ENCODE measurements around the gene FAM117B.
"Not testable (repeated sequence)": the region's sequence is repeated elsewhere in the genome, so short reads cannot be mapped to it uniquely, and the experiment has no call there.

FAM117B gene

DNA sequence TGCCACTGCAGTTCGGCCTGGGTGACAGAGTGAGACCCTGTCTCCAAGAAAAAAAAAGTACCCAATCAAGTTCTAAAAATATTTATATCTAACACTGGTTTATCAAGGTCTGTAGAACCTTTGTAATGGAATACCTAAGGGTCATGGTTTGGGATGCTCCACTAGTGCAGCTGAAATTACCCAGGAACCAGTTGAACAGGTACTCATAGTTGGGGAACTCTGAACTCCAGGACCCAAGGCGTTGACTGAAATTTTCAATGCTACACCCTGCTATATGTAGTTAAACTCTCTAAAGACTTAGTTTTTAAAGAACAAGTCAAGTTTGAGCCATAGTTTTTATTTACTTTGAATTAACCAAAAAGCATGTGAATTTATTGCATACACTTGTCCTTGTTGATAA, 55.1 kb downstream of the FAM117B start:
- no peak for DNase-seq
- in situ Hi-C loops (cut with MboI; ENCODE audit: low pct_unique_long_range_greater_than_20kb, low sequenced_read_pairs), result no loop called here

DNA sequence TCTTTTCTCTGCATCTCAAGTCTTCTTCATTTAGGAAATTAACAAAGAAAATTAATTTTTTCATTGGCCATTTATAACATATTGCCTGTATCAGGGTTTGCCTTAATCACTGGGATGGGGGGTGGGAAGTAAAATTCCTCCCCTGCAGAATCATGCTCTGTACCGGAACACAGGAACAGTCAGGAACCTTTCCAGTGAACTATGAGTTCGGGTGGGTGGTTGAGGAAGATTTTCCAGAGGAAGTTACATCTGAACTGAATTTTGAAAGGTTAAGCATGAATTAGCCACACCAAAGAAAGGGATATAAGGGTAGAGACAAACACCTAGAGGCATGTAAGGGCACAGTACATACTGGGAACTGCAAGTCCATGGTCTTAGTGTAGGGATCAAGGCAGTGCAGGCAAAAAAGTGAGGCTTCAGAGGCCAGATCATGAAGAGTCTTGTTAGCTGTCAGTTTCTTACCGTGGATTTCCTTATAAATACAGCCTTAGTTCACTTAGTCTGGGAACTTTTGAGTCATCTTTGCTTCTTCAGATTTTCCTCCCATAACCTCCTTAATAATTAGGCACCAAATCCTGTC, 55.6 kb downstream of the FAM117B start:
- DNase-seq, result no peak
- in situ Hi-C loops (cut with MboI; ENCODE audit: low pct_unique_long_range_greater_than_20kb, low sequenced_read_pairs), result no loop called here

DNA sequence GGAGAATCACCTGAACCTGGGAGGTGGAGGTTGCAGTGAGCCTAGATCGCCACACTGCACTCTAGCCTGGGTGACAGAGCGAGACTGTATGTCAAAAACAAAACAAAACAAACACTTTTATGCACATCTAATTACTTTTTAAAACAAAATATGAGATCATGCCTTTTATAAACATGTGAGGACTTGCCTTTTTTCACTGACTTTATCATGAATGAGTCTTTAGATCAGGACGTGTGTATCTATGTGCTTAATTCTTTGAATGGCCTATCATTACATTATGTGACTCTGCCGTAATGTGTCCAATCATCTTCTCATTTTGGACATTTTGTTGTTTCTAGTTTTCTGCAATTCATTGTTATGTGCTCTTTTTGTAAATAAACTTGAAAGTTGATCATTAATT, 58.7 kb downstream of the FAM117B start:
- in situ Hi-C loops (cut with MboI; ENCODE audit: low pct_unique_long_range_greater_than_20kb, low sequenced_read_pairs), result no loop called here
- no peak for DNase-seq

DNA sequence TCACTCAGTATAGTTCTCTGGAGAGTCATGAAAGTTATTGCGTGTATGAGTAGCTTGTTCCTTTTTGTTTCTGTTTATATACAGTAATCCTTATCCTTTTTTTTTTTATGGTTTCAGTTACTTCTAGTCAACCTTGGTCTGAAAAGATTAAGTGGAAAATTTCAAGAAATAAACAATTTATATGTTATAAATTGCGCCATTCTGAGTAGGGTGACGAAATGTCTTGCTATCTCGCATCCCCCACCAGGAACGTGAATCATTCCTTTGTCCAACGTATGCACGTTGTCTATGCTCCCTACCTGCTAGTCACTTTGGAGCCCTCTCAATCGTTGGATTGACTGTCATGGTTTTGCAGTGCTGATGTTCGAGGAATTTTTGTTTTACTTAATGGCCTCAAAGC, 60.4 kb downstream of the FAM117B start:
- in situ Hi-C loops (cut with MboI; ENCODE audit: low pct_unique_long_range_greater_than_20kb, low sequenced_read_pairs), result no loop called here
- DNase-seq, result no peak

DNA sequence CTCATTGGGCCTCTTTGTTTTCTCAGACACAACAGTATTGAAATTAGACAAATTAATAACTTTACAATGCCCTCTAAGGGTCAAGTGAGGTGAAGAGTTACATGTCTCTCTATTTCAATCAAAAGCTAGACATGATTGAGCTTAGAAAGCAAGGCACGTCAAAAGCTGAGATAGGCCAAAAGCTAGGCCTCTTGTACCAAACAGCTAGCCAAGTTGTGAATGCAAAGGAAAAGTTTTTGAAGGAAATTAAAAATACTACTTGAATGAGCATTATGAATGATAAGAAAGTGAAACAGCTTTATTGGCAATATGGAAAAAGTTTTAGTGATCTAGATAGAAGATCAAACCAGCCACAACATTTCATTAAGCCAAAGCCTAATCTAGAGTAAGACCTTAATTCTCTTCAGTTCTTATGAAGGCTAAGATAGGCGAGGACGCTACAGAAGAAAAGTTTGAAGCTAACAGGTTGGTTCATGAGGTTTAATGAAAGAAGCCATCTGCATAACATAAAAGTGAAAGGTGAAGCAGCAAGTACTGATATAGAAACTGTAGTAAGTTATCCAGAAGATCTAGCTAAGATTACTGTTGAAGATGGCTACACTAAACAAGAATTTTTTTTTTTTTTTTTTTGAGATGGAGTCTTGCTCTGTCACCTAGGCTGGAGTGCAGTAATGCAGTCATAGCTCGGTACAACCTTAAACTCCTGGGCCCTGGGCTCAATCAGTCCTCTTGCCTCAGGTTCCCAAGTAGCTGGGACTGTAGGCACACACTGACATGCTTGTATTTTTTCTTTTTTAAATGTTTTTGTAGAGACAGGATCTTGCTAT, 65.5 kb downstream of the FAM117B start:
- DNase-seq, result no peak
- in situ Hi-C loops (cut with MboI; ENCODE audit: low pct_unique_long_range_greater_than_20kb, low sequenced_read_pairs), result no loop called here

DNA sequence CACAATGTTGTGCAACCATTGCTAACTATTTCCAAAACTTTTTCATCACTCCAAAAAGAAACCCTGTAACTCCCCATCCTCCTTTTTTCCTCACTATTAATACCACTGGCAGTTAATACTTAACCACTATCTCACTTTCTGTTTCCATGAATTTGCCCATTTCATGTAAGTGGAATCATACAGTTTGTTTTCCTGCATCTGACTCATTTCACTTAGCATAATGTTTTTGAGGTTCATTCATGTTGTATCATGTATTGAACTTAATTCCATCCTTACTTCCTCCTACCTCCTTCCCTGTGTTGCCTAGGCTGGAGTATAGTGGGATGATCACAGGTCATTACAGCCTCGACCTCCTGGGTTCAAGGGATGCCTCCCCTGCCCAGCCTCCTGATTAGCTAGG, 68.3 kb downstream of the FAM117B start:
- in situ Hi-C loops (cut with MboI; ENCODE audit: low pct_unique_long_range_greater_than_20kb, low sequenced_read_pairs), result no loop called here

DNA sequence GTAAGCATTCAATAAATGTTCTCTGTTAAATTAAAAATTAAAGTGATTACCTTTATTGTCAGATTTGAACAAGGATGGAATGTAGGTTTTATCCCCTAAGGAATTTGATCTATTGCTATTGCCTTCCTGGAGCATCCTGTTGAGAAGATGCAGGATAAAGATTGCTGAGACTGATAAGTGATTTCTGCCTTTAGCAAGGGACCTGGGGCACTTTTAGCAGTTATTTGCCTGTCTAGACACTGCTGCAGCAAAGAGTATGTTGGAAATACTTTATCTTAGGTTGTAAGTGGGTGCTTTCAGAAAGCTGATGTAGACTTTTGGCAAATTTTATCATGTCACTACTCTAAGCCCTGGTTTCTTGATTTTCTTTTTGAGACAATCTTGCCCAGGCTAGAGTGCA, 69.5 kb downstream of the FAM117B start:
- in situ Hi-C loops (cut with MboI; ENCODE audit: low pct_unique_long_range_greater_than_20kb, low sequenced_read_pairs), result no loop called here
- no peak for DNase-seq

More for the DNA sequence above, 68.3 kb downstream of the FAM117B start:
- DNase-seq, result no peak

DNA sequence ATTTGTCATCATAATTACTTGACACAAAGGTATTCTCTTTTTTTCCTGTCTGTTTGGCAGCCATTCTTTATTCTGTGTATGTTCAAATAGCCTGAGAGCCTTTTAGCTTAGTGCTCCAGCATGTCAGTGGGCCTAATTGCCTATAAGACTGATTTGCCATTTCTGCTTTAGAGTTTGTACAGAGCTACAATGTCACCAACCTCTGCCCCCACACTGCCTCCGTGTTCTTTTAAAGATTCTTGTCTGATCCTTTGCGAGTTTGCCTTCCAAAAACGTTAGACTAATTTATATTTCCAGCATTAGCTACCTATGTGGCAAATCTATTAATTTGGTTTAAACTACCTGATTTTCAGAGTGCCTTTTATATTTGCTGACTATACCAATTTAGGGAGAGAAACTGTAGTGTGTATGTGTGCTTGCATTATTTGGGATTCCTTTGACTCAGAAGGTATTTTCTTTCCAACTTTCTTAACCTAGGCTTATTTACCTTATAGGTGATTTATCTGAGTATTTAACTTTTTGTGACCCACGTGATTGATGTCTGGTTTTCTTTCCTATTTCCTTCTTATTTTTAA, 70.8 kb downstream of the FAM117B start:
- in situ Hi-C loops (cut with MboI; ENCODE audit: low pct_unique_long_range_greater_than_20kb, low sequenced_read_pairs), result no loop called here
- DNase-seq, result no peak

DNA sequence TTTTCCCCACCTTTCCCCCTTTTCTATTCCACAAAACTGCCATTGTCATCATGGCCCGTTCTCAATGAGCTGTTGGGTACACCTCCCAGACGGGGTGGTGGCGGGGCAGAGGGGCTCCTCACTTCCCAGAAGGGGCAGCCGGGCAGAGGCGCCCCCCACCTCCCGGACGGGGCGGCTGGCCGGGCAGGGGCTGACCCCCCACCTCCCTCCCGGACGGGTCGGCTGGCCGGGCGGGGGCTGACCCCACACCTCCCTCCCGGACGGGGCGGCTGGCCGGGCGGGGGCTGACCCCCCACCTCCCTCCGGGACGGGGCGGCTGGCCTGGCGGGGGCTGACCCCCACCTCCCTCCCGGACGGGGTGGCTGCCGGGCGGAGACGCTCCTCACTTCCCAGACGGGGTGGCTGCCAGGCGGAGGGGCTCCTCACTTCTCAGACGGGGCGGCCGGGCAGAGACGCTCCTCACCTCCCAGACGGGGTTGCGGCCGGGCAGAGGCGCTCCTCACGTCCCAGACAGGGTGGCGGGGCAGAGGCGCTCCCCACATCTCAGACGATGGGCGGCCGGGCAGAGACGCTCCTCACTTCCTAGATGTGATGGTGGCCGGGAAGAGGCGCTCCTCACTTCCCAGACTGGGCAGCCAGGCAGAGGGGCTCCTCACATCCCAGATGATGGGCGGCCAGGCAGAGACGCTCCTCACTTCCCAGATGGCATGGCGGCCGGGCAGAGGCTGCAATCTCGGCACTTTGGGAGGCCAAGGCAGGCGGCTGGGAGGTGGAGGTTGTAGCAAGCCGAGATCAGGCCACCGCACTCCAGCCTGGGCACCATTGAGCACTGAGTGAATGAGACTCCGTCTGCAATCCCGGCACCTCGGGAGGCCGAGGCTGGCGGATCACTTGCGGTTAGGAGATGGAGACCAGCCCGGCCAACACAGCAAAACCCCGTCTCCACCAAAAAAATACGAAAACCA, 80.5 kb downstream of the FAM117B start:
- in situ Hi-C loops (cut with MboI; ENCODE audit: low pct_unique_long_range_greater_than_20kb, low sequenced_read_pairs); DNase-seq: not testable (repeated sequence)

DNA sequence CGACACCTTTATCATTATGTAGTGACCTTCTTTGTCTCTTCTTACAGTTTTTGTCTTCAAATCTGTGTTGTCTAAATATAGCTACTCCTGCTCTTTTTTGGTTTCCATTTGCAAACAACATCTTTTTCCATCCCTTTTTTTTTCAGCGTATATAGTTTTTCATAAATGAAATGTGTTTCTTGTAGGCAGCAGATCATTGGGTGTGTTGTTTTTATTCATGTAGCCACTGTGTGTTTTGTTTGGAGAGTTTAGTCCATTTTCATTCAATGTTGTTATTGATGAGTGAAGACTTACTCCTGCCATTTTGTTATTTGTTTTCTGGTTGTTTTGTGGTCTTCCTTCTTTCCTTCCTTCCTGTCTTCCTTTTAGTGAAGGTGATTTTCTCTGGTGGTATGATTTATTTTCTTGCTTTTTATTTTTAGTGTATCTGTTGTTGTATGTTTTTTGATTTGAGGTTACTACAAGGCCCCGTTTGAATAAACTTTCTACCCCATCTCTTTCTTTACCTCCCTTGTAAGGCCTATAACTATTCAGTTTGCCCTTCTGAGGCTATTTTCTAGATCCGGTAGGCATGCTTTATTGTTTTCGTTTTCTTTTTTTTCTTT, 81.4 kb downstream of the FAM117B start:
- DNase-seq, result no peak
- in situ Hi-C loops (cut with MboI; ENCODE audit: low pct_unique_long_range_greater_than_20kb, low sequenced_read_pairs), result no loop called here

DNA sequence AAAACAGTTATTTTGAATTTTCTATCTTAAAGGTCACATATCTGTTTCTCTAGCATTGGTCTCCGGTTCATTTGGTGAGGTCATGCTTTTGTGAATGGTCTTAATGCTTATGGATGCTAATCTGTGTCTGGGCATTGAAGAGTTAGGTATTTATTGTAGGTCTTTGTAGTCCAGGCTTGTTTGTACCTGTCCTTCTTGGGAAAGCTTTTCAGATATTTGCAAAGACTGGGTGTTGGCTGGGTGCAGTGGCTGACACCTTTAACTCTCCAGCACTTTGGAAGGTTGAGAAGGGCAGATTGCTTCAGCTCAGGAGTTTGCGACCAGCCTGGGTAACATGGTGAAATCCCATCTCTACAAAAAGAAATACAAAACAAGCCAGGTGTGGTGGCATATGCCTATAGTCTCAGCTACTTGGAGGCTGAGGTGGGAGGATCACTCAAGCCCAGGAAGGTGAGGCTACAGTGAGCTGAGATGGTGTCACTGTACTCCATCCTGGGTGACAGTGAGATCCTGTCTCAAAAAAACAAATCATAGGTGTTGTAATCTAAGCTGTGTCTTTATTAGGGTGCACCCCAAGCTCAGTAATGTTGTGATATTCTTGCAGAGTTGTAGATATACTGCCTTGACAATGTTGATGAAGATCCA, 82.3 kb downstream of the FAM117B start:
- no peak for DNase-seq
- in situ Hi-C loops (cut with MboI; ENCODE audit: low pct_unique_long_range_greater_than_20kb, low sequenced_read_pairs), result no loop called here

DNA sequence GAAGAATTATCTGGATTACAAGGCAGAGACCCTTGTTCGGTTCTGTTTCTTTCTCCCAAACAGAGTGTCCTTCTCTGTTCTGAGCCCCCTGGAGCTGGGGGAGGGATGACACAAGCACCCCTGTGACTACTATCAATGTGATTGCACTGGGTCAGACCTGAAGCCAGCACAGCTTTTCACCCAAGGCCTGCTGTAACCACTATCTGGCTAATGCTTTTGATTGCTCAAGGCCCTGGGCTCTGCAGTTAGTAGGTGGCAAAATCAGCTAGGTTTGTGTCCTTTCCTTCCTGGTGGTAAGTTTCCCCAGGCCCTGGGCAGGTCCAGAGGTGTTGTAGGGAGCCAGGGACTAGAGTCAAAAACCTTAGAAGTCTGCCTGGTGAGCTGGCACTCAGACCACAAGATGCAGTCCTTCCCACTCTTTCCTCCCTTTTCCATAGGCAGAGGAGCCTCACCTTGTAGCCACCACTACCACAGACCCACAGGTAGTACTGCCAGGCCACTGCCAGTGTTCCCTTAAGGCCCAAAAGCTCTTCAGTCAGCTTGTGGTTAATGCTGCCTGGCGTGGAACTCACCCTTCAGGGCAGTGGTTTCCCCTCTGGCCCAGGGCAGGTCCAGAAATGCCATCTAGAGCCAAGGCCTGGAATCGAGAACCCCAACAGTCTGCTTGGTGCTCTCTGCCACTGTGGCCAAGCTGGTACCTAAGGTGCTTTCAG, 83.0 kb downstream of the FAM117B start:
- in situ Hi-C loops (cut with MboI; ENCODE audit: low pct_unique_long_range_greater_than_20kb, low sequenced_read_pairs), result no loop called here
- no peak for DNase-seq

DNA sequence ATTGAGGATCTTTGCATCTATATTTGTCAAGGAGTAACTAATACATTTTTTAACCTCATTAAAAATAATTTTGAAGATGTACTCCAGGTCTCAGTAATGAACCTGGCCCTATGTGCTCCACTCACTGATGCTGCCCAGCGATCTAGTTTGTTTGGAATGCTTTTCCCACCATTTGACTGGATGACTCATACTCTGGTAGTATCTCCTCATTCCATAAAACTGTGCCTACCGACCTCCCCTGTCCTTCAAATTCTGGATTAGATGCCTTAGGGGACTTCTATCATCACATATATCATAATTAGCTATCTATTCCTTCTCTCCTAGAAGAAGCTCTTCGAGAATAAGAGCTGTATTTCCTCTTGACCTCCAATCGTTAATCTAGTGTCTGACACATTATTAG, 83.8 kb downstream of the FAM117B start:
- in situ Hi-C loops (cut with MboI; ENCODE audit: low pct_unique_long_range_greater_than_20kb, low sequenced_read_pairs), result no loop called here
- no peak for DNase-seq

DNA sequence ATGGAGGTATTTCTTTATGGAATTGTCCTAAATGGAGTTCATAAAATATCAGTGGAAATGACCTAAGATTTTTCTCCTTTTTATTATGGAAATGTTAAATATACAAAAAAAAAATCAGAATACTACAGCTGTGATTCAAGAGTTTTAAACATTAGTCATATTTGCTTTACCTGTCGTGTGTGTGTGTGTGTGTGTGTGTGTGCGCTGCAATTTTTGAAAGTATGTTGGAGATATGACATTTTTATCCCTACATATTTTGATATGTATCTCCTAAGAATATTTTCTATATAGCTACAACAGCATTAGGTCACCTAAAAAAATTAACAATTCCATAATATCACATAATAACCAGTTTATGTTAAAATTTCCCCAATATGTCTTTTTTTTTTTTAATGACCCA, 85.5 kb downstream of the FAM117B start:
- in situ Hi-C loops (cut with MboI; ENCODE audit: low pct_unique_long_range_greater_than_20kb, low sequenced_read_pairs), result no loop called here
- DNase-seq, result no peak

DNA sequence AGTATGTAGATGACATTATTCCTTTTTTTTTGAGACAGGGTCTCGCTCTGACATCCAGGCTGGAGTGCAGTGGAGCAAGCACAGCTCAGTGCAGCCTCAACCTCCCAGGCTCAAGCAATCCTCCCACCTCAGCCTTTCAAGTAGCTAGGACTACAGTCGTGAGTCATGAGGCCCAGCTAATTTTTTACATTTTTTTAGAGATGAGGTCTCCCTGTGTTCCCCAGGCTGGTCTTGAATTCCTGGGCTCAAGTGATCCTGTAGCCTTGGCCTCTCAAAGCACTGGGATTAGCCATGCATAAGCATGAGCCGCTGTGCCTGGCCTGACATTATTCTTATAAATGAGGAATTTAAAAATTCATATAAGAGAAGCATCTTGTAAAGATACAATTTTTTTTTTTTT, 86.9 kb downstream of the FAM117B start:
- in situ Hi-C loops (cut with MboI; ENCODE audit: low pct_unique_long_range_greater_than_20kb, low sequenced_read_pairs), result no loop called here
- DNase-seq, result no peak

DNA sequence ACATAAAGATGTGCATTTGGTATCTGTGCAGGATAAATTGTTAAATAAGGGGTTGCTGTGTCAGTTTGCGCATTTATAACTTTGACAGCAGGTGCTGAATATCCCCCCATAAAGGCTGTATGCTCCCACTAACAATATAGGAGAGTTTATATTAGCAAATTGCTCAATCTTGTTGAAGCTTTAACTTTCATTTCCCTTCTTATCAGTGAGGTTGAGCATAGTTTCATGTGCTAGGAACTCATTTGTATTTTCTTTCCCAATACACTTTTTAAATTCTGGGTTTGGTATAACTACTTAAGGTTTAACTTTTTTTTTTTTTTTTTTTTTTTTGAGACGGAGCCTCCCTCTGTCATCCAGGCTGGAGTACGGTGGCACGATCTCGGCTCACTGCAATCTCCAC, 89.0 kb downstream of the FAM117B start:
- in situ Hi-C loops (cut with MboI; ENCODE audit: low pct_unique_long_range_greater_than_20kb, low sequenced_read_pairs), result no loop called here
- no peak for DNase-seq

DNA sequence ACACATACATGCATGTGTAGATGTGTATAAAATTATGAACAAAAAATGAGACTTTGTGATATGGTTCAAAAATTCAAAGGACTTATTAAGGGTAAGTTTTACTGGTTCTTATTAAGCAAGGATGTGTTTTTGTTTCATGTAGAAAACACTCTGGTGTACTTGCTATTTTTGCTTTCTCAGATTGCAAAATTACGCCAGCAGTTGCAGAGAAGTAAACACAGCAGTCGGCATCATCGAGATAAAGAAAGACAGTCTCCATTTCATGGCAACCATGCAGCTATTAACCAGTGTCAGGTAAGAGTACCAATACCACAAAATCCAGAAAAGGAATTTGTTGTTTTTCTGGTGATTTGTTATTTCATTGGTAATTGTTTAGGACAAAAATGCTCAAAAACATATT, 91.3 kb downstream of the FAM117B start:
- in situ Hi-C loops (cut with MboI; ENCODE audit: low pct_unique_long_range_greater_than_20kb, low sequenced_read_pairs), result no loop called here
- DNase-seq, result no peak

DNA sequence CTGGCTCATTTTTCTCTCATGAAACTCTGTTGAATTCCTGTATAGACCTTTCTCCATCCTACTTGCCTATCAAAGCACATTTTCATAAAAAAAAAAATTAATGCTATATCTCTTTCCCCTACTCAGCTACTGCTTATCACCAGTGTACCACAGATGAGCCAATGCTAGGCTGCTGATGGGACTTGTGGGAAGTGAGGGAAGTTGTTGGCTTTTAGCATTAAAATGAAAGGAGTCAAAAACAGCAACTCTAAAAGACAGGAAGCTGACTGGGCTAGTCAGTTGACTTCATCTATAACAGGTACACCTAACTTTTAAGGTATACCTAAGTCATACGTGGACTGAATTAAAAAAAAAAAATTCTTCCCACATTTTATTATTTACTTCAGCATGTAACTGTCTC, 102.1 kb downstream of the FAM117B start:
- DNase-seq, result no peak
- in situ Hi-C loops (cut with MboI; ENCODE audit: low pct_unique_long_range_greater_than_20kb, low sequenced_read_pairs), result no loop called here

All from KBM-7 (cell line).